Body of pancreas (tissue), 4 donors: ENCODE measurements around the gene KCNRG. TPM values are rescaled to one million over a fixed set of nuclear protein-coding genes. Genes with fewer than 3 reads are reported as not detected.

Source experiments
- ATAC-seq: fragments of 150-250 bp; one replicate; pipeline ENCODE4 v1.9.1; 2016
- DNase-seq, 4 donors: peaks; one replicate each; pipeline ENCODE4 v3.0.0-alpha.2; 2019
- H3K27ac ChIP-seq, 4 donors: fragments of 200-600 bp; sonication (generic); 1 replicate in 3 of 4; 2 replicates in 1 of 4; pipeline versions ENCODE4 v1.5.1 to v1.6.1; 2016 to 2019; ENCODE audit warnings: mild to moderate bottlenecking in 1 of 4, mixed read lengths in 1 of 4, moderate library complexity in 1 of 4
- H3K27me3 ChIP-seq, 2 donors: fragments of 200-600 bp; sonication (generic); one replicate each; pipeline ENCODE4 v1.6.0; 2016; ENCODE audit warnings: mild to moderate bottlenecking in 1 of 2
- H3K36me3 ChIP-seq, 2 donors: fragments of 200-600 bp; sonication (generic); replicated peaks in 1 of 2; 2 replicates each; pipeline ENCODE4 v1.5.1; 2016; ENCODE audit warnings: low read depth in 2 of 2; ENCODE audit not compliant: insufficient read depth in 1 of 2
- H3K4me1 ChIP-seq: fragments of 200-600 bp; sonication (generic); one replicate; pipeline ENCODE4 v1.6.0; 2016
- H3K4me3 ChIP-seq, 2 donors: fragments of 200-600 bp; sonication (generic); 1 replicate in 1 of 2; 2 replicates in 1 of 2; pipeline ENCODE4 v1.5.1; 2016 to 2019
- H3K9me3 ChIP-seq, 3 donors: fragments of 200-600 bp; sonication (generic); 1 replicate in 2 of 3; 2 replicates in 1 of 3; pipeline ENCODE4 v1.5.1; 2016
- POLR2A ChIP-seq, 3 donors: fragments of 450-650 bp; IDR thresholded peaks; one replicate each; pipeline ENCODE4 v1.6.1; 2016; ENCODE audit warnings: antibody characterized with exemption in 3 of 3, mild to moderate bottlenecking in 2 of 3
- WGBS, 2 donors: methylation state at CpG; one replicate each; pipeline ENCODE4 v1.1.5; 2017; 5-methylcytosine and 5-hydroxymethylcytosine counted together
- intact Hi-C: fragments of 100-400 bp; cut with DNase I; formaldehyde crosslinking; loops from one replicate; pipeline ENCODE4 v1.15.1; 2023
- total RNA-seq, 2 donors: library from RNA; depleted of rRNA; stranded (reverse); fragments of >200 nt; gene quantifications; one replicate each; pipeline ENCODE4 v1.1.0, GENCODE V29; 2016
- TF ChIP-seq, protein P1 (sequence below), 7 experiments: fragments of 450-650 bp in 4 of 7; fragments of 200-600 bp in 3 of 7; sonication (generic) in 3 of 7; IDR thresholded peaks; one replicate each; pipeline ENCODE4 v1.5.1; 2016 to 2019; ENCODE audit warnings: antibody characterized with exemption in 7 of 7

KCNRG gene
- total RNA-seq, 2 donors from 2014 or later = 0.78 TPM; not detected in 1

DNA sequence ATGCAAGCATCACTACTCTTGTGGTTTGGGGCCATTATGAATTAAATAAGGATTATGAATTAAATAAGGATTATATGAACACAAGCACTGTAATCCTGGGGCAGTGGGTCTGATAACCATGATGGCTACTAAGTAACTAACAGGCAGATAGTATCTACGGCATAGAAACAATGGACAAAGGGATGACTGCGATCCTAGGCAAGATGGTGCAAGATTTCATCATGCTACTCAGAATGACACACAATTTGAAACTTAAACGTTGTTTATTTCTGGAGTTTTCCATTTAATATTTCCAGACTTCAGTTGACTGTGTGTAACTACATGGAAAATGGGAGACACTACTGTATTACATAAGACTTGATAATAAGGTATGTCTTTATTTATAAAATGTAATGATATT, 15.1 kb downstream of the KCNRG start:
- TF ChIP-seq POLR2A (IDR thresholded peaks at IDR 0.05) = no peak
- TF ChIP-seq, protein P1, sequence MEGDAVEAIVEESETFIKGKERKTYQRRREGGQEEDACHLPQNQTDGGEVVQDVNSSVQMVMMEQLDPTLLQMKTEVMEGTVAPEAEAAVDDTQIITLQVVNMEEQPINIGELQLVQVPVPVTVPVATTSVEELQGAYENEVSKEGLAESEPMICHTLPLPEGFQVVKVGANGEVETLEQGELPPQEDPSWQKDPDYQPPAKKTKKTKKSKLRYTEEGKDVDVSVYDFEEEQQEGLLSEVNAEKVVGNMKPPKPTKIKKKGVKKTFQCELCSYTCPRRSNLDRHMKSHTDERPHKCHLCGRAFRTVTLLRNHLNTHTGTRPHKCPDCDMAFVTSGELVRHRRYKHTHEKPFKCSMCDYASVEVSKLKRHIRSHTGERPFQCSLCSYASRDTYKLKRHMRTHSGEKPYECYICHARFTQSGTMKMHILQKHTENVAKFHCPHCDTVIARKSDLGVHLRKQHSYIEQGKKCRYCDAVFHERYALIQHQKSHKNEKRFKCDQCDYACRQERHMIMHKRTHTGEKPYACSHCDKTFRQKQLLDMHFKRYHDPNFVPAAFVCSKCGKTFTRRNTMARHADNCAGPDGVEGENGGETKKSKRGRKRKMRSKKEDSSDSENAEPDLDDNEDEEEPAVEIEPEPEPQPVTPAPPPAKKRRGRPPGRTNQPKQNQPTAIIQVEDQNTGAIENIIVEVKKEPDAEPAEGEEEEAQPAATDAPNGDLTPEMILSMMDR (IDR thresholded peaks at IDR 0.05) = no peak
- ATAC-seq (no peak), DNase-seq (no peak)
- no peaks in the 10 kb centered on the region for H3K36me3 ChIP-seq
- no peaks in the 10 kb centered on the region for H3K4me1 ChIP-seq
- no peak overlapping the region for H3K4me3 ChIP-seq
- intact Hi-C loops = no loop called here
- WGBS, 2 donors = 81 to 88% methylated on average over 3 of the region's 3 CpGs
- H3K27ac ChIP-seq = no peak overlapping the region
- H3K27me3 ChIP-seq = no peaks in the 10 kb centered on the region
- H3K9me3 ChIP-seq = no peaks in the 10 kb centered on the region

DNA sequence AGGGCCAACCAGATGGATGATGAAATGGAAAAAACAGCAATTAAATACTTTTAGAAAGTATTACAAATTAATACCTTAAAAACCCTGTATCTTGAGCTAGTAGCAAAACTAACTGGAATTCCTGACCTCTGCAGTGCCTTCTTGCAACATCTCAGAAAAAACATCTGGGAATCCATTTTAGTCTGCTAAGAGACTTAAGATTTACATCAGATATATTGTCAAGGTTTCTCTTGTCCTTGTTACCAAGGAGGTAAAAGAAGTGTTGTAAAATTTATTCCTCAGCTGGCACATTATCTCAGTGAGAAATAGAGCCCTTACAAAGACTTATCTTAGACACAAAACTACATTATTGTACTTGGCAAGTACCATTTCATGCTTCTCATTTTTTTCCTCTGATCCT, 18.5 kb downstream of the KCNRG start:
- TF ChIP-seq, protein P1 (IDR thresholded peaks at IDR 0.05) = no peak
- no peak for TF ChIP-seq POLR2A (IDR thresholded peaks at IDR 0.05)
- no peaks in the 10 kb centered on the region for H3K9me3 ChIP-seq
- no peak for ATAC-seq

DNA sequence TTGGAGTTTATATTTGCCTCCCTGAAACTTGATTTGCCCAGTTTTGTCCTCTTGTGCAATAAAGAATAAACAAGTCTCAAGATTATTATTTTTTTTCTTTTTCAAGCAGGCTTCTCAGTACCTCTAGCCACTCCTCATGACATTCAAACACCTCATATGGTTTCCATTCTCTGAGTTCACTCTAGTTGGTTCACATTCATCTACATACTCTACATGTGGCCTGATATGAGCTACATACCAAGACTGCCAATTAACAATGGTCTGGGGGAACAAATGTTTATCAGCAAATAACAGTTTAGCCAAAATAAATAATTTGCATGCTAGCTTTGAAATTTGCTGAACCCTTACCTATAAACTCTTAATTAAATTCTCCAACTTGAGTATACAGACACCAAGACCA, 22.5 kb downstream of the KCNRG start:
- H3K9me3 ChIP-seq = peaks cover 0 to 5% (median 0%) of the 10 kb centered on the region in 3 donors
- H3K36me3 ChIP-seq = no peaks in the 10 kb centered on the region
- no peaks in the 10 kb centered on the region for H3K4me1 ChIP-seq
- TF ChIP-seq, protein P1 (IDR thresholded peaks at IDR 0.05) = no peak
- TF ChIP-seq POLR2A (IDR thresholded peaks at IDR 0.05) = no peak
- intact Hi-C loops = no loop called here
- no peaks in the 10 kb centered on the region for H3K27me3 ChIP-seq
- no peak overlapping the region for H3K4me3 ChIP-seq
- no peak for ATAC-seq
- H3K27ac ChIP-seq = no peak overlapping the region
- DNase-seq = no peak

More for the DNA sequence above, 18.5 kb downstream of the KCNRG start:
- intact Hi-C loops = no loop called here
- Histone ChIP-seq H3K4me1 (no peaks in the 10 kb centered on the region), H3K4me3 (no peak overlapping the region), H3K27ac (no peak overlapping the region), H3K36me3 (no peaks in the 10 kb centered on the region), H3K27me3 (no peaks in the 10 kb centered on the region)
- DNase-seq = no peak

DNA sequence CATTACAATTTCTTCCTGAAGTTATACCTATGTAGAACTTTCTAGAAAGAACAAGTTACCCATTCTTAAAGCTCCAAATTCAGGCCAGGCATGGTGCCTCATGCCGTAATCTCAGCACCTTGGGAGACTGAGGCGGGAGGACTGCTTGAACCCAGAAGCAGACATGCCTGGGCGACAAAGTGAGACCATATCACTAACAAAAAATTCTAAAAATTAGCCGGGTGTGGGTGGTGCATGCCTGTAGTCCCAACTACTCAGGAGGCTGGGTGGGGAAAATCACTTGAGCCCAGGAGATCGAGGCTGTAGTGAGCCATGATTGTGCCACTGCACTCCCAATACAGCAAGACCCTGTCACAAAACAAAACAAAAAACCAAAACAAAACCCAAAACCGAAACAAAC, 23.0 kb downstream of the KCNRG start:
- DNase-seq (no peak), ATAC-seq (no peak)
- intact Hi-C loops = no loop called here
- peaks cover 0 to 5% (median 0%) of the 10 kb centered on the region in 3 donors for H3K9me3 ChIP-seq
- no peak for TF ChIP-seq POLR2A (IDR thresholded peaks at IDR 0.05)
- TF ChIP-seq, protein P1 (IDR thresholded peaks at IDR 0.05) = no peak
- no peaks in the 10 kb centered on the region for H3K36me3 ChIP-seq
- H3K27ac ChIP-seq = no peak overlapping the region
- no peaks in the 10 kb centered on the region for H3K27me3 ChIP-seq
- no peak overlapping the region for H3K4me3 ChIP-seq
- no peaks in the 10 kb centered on the region for H3K4me1 ChIP-seq
- 93 to 99% methylated on average over 6 of the region's 6 CpGs for WGBS, 2 donors

DNA sequence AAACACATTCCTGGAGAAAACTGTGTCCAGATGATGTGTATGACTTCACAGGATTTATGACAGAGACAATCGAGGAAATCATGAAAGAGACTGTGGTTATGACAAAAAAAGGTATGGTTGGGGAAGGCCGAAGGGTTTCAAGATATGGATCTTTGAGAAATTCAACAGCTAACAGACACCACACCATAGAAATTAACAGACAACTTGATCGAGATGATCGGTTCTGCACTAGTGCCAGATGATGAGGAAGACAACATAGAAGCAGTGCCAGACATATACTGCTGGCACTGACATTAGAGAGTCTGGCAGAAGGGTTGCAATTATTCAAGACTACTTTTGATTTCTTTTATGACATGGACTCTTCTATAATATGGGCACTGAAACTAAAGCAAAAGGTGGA, 37.2 kb downstream of the KCNRG start:
- TF ChIP-seq, protein P1 (IDR thresholded peaks at IDR 0.05) = no peak
- TF ChIP-seq POLR2A (IDR thresholded peaks at IDR 0.05) = no peak
- no peak for ATAC-seq
- no peak overlapping the region for H3K27ac ChIP-seq
- no peaks in the 10 kb centered on the region for H3K9me3 ChIP-seq
- 81 to 91% methylated on average over 4 of the region's 4 CpGs for WGBS, 2 donors
- intact Hi-C loops = no loop called here
- DNase-seq = no peak
- H3K36me3 ChIP-seq = no peaks in the 10 kb centered on the region
- no peak overlapping the region for H3K4me3 ChIP-seq
- no peaks in the 10 kb centered on the region for H3K4me1 ChIP-seq
- no peaks in the 10 kb centered on the region for H3K27me3 ChIP-seq
